ENCODE results near the gene ZNF823.

ZNF823 gene

GRCh38 chr19:11704626-11705025 is 34.1 kb downstream of the ZNF823 start:
- no peak overlapping the region for H3K4me3 ChIP-seq (ENCODE audit: low read depth, low read length)
- TF ChIP-seq, protein P1, sequence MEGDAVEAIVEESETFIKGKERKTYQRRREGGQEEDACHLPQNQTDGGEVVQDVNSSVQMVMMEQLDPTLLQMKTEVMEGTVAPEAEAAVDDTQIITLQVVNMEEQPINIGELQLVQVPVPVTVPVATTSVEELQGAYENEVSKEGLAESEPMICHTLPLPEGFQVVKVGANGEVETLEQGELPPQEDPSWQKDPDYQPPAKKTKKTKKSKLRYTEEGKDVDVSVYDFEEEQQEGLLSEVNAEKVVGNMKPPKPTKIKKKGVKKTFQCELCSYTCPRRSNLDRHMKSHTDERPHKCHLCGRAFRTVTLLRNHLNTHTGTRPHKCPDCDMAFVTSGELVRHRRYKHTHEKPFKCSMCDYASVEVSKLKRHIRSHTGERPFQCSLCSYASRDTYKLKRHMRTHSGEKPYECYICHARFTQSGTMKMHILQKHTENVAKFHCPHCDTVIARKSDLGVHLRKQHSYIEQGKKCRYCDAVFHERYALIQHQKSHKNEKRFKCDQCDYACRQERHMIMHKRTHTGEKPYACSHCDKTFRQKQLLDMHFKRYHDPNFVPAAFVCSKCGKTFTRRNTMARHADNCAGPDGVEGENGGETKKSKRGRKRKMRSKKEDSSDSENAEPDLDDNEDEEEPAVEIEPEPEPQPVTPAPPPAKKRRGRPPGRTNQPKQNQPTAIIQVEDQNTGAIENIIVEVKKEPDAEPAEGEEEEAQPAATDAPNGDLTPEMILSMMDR (IDR thresholded peaks at IDR 0.05; ENCODE audit: low read depth, low read length) = no peak

GRCh38 chr19:11699931-11700794 is 38.6 kb downstream of the ZNF823 start:
- TF ChIP-seq, protein P1 (IDR thresholded peaks at IDR 0.05; ENCODE audit: low read depth, low read length) = peak; percentile 61
- H3K4me3 ChIP-seq (ENCODE audit: low read depth, low read length) = no peak overlapping the region

GRCh38 chr19:11698231-11698630 is 40.5 kb downstream of the ZNF823 start:
- TF ChIP-seq, protein P1 (IDR thresholded peaks at IDR 0.05; ENCODE audit: low read depth, low read length) = no peak
- no peak overlapping the region for H3K4me3 ChIP-seq (ENCODE audit: low read depth, low read length)

DNA sequence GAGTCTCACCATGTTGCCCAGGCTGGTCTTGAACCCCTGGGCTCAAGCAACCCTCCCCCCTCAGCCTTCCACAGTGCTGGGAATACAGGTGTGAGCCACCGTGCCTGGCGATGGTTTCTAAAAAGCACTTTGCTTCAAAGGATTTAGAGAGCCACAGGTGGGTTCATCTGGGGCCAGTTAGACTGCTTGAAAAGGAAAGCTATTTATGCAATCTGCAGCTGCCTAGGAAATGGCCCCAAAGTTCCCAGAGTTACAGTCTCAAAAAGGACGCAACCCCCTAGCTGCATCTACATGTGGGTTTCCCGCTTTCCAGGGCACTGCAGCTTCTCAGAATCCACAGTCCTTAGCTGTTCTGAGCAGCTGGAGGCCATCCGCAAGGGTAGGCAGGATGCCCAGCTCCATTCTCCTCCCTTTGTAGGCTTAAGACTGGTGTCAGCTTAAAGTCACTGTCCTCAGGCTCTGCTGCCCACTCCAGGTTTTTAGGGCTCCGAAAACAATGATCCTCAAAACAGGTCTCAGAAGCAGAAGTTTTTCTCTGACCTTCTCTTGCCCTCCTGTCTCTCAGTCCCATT is 41.4 kb downstream of the ZNF823 start:
- TF ChIP-seq, protein P1 (IDR thresholded peaks at IDR 0.05; ENCODE audit: low read depth, low read length) = no peak
- H3K4me3 ChIP-seq (ENCODE audit: low read depth, low read length) = no peak overlapping the region

DNA sequence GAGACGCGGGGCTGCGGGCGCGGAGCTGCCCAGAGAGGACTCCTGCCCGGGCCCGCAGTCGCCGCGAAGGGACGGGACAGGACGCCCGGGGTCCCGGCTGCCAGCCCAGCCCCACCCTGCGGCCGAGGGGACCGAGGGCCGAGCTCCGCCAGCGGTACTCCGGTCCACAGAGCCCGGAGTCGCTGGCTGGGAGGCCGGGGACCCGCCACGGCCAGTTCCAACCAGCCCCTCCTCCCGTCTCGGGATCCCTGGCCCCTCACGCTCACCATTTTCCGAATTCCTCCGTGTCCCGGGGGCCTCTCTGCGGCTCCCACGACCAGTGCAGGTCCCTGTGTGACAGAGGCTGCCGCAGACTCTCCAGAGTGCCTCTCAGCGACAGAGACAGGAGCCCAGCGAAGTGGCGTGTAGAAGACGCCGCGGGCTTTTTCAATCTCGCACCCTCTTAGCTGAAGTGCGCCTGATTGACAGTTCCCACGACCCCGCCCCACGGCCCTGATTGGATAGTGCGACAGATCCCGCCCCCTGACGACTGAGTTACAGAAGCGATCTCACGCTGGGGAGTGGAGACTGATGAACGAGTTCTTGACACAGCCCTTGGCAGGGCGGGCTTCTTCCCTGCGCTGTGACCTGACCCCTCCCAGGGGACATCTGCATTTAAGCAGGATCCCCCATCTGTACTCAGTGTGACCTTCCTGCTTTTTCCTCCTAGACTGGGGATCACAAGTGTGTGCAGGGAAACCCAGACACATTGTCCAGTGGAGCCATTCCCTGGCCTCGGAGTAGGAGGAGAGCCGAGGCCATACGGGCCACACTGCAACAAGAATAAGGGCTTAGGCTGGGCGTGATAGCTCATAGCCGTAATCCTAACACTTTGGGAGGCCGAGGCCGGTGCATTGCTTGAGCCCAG is 44.0 kb downstream of the ZNF823 start:
- peak overlapping the region; percentile 88 for H3K4me3 ChIP-seq (ENCODE audit: low read depth, low read length)
- TF ChIP-seq, protein P1 (IDR thresholded peaks at IDR 0.05; ENCODE audit: low read depth, low read length) = no peak

- TF ChIP-seq, protein P1 (IDR thresholded peaks at IDR 0.05; ENCODE audit: low read depth, low read length) = no peak
- peak overlapping the region; percentile 88 for H3K4me3 ChIP-seq (ENCODE audit: low read depth, low read length)
Measured at GRCh38 chr19:11693505-11694499, 44.9 kb downstream of the ZNF823 start.

All from WI38 (cell line).